Right lobe of liver (tissue), 4 donors: Measurements from ENCODE around the gene SLCO3A1.

Experiments used
- POLR2A ChIP-seq: fragments of 450-650 bp; IDR thresholded peaks from one replicate; pipeline ENCODE4 v1.6.1; 2017; ENCODE audit warnings: antibody characterized with exemption, mild to moderate bottlenecking
- TF ChIP-seq, protein P1 (sequence below), 4 donors: fragments of 200-600 bp in 3 of 4; fragments of 450-650 bp in 1 of 4; IDR thresholded peaks; one replicate each; pipeline versions ENCODE4 v1.5.1 to v1.8.0; 2016 to 2022; ENCODE audit warnings: antibody characterized with exemption in 4 of 4, mild to moderate bottlenecking in 2 of 4
- donor health status: DM: no; HTN: no; CAD: no.
- donor health status: DM: no; HTN: no; CAD: no.
- donor health status: DM: no; HTN: yes; CAD: no.

DNA sequence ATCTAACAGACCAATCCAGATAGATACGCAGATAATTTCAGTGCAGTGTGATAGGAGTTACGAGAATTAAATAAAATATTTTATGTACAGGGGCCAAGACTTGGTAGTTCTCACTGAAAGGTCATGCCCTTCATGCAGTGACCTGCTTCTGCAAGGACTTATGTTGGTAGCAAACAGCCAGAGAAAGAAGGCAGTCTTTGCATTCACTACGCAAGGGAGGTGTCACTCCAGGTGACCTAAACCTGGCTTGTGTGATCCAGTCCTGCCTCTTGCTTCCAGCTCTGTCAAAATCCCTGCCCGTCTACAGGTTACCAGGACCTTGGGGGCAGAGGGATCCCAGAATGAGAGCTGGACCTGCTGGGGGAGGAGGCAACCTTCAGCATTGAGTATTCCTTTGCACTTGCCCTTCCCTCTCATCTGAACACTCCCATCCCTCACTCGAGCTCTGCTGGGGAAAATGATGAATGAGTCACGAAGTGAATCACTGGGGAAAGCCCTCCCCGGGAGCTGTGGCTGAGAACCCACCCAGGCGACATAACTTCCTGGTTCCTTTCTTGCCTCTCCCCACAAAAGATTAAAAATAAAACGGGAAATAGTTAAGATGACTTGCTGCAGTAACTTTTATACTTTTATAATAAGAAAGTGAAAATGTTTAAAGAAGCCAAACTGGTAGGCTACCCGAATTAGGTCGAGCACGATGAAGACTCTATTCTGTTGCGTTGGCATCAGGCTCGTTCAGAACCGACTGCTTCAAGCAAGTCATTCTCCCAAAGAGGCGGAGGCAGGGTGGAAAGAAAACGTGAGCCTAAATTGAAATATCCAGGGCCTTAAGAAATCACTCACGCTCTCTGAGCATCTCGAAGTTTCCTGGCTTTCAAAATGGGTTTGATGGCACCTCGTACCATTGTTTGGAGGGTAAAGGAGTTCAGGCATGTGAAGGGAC, 216.1 kb downstream of the SLCO3A1 start:
- TF ChIP-seq, protein P1, sequence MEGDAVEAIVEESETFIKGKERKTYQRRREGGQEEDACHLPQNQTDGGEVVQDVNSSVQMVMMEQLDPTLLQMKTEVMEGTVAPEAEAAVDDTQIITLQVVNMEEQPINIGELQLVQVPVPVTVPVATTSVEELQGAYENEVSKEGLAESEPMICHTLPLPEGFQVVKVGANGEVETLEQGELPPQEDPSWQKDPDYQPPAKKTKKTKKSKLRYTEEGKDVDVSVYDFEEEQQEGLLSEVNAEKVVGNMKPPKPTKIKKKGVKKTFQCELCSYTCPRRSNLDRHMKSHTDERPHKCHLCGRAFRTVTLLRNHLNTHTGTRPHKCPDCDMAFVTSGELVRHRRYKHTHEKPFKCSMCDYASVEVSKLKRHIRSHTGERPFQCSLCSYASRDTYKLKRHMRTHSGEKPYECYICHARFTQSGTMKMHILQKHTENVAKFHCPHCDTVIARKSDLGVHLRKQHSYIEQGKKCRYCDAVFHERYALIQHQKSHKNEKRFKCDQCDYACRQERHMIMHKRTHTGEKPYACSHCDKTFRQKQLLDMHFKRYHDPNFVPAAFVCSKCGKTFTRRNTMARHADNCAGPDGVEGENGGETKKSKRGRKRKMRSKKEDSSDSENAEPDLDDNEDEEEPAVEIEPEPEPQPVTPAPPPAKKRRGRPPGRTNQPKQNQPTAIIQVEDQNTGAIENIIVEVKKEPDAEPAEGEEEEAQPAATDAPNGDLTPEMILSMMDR (IDR thresholded peaks at IDR 0.05), result no peak
- no peak for TF ChIP-seq POLR2A
